GM18520 (cell line): Measurements from ENCODE around the gene CACUL1.
"Not testable (repeated sequence)": the region's sequence is repeated elsewhere in the genome, so short reads cannot be mapped to it uniquely, and the experiment has no call there.

Source experiments
- ATAC-seq: cut with Tn5 transposase; IDR thresholded peaks from one replicate; pipeline ENCODE4 v1.9.1; 2021; ENCODE audit not compliant: unreplicated experiment

Gene CACUL1

DNA sequence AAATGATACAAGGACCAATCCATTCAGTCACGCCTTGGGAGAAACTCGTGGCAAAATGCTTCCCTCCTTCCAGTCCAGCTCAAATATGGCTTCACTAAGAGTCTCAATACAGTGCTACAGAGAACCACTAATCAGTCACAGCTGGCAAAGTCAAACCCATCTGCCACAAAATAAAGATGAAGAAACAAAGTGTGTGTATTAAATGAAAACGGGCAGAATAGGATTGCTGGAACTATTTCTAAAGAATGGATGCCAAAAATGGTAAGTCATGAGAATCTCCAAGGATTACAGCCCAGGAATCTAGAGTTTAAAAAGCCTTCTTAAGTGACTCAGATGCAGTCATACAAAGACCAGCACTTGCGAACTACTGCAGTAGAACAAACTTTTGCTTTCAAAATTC lies 61.9 kb downstream of the CACUL1 start:
- no peak for ATAC-seq

- ATAC-seq = no peak
These were observed 65.5 kb downstream of the CACUL1 start for GRCh38 chr10:118689070-118689858.

DNA sequence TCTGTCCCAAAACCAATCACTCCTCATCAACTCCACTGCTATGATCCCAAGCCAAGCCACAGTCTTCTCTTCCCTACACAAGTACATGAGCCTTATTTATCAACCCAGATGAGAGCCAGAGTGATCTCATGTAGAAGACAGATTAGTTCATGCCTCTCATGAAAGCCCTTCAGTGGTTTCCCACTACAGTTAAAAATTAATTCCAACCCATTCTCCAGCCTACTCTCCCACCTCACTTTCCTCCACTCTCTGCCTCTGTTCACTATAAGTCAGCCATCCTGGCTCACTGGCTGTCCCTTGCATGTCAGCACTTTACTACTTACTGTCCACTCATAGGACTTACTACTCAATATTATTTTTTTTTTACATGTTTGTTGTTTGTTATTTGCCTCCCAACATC lies 67.3 kb downstream of the CACUL1 start:
- no peak for ATAC-seq

- ATAC-seq = no peak
These were observed 72.2 kb downstream of the CACUL1 start for GRCh38 chr10:118682533-118682932.

- no peak for ATAC-seq
These were observed 74.6 kb downstream of the CACUL1 start for GRCh38 chr10:118680197-118680596.

- ATAC-seq = no peak
These were observed 80.4 kb downstream of the CACUL1 start for GRCh38 chr10:118674226-118674919.

- ATAC-seq = no peak
These were observed 81.7 kb downstream of the CACUL1 start for GRCh38 chr10:118672766-118673715.

DNA sequence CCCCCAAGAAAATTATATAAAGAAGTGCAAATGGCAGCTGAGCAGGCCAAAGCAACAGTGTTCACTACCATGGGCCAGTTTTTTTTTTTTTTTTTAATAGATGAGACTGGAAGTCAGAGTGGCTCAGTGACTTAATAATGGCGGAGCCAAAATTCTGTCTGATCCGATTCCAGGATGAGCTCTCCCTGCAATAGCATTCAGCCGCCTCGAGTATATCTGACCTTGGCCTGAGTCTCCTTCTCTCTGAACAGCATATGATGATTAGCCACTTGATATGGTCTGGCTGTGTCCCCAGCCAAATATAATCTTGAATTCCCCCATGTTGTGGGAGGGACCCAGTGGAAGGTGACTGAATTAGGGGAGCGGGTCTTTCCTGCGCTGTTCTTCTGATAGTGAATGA lies 82.6 kb downstream of the CACUL1 start:
- no peak for ATAC-seq

- ATAC-seq = not testable (repeated sequence)
These were observed 83.5 kb downstream of the CACUL1 start for GRCh38 chr10:118671221-118671620.

DNA sequence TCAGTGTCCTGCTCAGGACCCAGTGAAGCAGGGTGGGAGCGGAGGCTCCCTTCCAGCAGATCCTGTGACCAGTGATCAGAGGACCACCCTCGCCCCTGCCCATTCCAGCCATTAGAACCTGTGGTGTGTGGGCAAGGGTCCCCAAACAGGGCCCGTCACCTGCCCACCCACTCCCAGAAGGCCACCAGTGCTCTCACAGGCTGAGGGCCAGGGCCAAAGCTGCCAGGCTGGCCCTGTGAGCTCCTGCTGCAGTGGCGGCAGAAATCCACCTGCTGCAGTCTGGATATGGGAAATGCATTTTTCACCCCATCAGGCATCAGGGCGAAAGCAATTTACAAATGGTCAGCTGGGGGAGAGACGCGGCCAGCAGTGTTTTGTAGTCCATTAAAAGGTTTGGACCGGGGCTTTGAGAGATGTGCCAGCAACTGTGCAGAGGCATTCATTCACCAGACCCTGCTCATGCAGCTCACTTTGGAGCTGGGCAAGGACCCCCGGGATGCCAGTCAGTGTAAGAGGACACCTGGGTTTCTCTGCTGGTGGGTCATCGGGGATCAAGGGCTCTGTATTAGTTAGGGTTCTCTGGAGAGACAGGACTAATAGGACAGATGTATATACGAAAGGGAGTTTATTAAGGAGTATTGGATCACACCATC lies 84.2 kb downstream of the CACUL1 start:
- no peak for ATAC-seq

DNA sequence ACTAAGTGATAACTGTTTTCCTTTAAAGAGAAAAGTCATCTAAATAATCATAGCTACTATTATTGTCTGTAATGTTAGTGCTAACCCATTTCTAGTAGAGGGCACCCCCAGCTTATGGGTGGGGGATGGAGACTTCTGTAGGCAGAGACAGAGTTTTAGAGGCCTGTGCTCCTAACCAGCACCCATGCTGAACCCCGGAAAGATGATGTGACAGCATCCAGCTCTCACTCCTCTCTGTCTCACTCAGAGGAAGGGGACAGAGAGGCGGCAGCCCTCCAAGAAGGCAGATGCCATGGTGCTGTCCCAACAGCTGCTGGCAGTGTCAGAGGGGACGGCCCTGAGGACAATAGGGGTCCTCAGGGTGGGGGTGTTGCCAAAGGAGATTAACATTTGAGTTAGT lies 84.9 kb downstream of the CACUL1 start:
- ATAC-seq = no peak

GRCh38 chr10:118669020-118669791 lies 85.6 kb downstream of the CACUL1 start:
- ATAC-seq = no peak

GRCh38 chr10:118668228-118668952 lies 86.4 kb downstream of the CACUL1 start:
- ATAC-seq = no peak

DNA sequence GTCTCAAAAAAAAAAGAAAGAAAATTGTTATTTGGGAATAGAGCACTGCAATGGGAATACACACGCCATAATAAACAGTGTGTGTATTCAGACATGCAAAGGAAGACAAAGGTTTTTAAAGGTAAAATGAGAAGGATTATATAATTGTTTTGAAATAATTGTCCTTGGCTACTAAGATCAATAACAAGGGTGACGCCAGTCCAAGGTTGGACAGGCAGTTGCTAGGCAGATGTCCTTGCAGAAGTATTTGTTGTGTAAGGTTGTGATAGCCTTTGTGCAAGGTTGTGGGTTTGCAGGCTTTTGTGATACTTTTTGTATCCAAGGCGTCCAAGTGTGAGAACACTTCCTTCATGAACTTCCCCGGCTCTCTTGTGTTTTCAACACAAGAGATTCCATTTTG lies 87.0 kb downstream of the CACUL1 start:
- ATAC-seq = no peak

GRCh38 chr10:118666350-118666749 lies 88.4 kb downstream of the CACUL1 start:
- no peak for ATAC-seq

DNA sequence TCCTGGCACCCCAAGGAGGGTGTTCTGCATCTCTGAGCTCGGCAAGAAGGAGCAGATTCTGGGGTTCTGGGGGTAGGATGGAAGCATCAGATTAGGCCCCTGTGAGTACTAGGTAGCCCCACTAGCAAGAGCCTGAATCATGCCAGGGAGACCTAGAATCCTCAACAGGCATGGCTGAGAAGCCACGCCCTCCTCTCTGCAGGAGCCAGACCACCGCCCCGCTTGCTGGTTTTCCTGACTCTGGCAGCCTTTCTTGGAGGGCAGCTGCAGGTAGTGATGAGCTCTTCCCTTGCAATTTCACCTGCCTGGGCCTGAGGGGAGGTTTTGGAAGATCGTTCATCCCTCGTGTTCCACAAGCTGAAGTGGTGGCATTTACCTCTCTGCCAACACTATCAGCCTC lies 90.4 kb downstream of the CACUL1 start:
- no peak for ATAC-seq

DNA sequence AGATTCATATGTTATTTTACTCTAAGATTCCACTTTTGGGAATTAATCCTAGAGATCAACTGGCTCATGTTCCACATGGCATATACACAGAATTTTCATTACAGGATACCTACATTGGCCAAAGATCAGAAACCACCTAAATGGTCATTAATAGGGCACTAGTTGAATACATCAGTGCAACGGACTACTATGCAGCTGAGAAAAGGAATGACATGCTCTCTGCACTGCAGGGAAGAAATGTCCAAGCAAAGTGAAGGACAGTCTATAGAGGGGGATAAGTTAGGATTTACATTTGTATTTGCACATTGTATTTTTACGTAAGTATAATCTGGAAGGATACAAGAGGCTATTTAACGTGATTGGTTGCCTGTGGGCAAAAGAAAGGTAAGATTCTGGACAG lies 91.6 kb downstream of the CACUL1 start:
- ATAC-seq = no peak

DNA sequence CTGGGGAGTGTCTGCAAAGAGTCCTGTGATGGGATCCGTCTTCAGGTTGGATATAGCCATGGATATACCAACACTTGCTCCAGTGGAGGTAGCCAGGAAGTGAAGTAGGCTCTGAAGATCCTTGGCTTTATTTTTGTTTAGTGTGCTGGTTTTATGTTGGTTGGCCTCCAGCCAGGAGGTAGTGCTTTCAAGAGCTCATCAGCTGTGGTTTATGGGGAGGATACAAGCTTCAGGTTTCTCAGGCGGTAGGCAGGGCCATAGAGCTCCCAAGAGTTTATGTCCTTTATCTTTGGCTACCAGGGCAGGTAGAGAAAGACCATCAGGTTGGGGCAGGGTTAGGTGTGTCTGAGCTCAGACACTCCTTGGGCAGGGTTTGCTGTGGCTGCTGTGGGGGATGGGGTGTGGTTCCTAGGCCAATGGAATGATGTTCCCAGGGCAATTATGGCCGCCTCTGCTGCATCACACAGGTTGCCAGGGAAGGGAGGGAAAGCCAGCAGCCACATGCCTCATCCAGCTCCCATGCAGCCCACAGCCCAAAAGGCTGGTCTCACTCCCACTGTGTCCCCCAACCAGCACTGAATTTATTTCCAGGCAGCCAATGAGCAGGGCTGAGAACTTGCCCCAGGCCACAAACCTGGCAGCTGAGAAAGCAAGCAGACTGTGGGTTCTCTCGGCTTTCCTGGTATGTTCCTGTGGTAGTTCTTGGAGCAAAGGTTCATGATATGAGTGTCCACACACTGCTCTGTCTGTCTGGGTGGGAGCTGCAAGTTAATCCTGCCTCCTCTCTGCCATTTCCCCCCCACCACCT lies 92.3 kb downstream of the CACUL1 start:
- ATAC-seq = no peak

GRCh38 chr10:118658762-118659161 lies 96.0 kb downstream of the CACUL1 start:
- ATAC-seq = no peak
